ENCODE measurements around the gene GLA. TPM values are rescaled to one million over a fixed set of nuclear protein-coding genes. Genes with fewer than 3 reads are reported as not detected.

The GLA gene
- total RNA-seq, 1 donor from 2014 or later: 39.6 TPM

DNA sequence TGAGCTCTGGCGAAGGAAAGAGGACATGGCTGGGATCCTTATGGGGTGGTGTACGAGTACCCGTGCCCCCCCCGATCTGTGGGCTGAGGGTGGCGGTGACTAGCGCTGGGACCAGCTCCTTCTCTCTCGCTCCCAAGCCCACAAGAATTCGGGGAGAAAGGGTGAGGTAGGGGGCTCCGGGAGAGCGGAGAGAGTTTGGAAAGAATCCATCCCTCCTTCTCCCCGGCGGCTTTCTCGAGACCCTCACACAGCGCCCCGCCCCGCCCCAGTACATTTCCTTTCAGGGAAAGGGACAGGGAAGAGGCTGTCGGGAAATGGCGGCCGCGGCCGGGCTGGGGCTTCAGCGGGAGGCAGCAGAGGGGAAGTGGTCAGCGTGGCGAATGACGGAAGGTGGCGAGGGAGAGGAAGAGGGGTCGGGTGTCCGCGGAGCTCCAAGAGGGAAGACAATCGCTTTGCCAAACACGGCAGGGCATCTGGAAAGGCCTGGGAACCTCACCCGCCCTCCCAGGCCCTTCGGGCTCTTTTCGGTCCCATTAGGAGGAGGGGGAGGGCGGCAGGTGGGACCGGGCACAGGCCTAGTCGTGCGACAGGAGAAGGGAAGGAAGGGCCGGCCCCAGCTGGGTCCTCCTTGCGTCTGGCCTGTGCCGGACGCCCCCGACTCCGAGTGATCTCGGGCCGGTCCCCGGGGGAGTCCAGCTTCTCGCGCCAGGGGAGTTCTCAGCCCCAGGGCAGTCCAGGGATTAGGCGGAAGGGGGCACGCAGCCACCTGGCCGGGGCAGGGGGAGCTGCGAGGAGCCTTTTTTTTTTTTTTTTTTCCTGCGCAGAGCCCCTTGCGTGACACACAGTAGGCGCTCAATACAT is 10.5 kb upstream of the GLA start:
- Histone ChIP-seq H3K27me3 (ENCODE audit: control insufficient read depth, insufficient read depth, low read length) (no peaks in the 10 kb centered on the region), H3K4me3 (ENCODE audit: low read depth, low read length) (peak overlapping the region; percentile 49), H3K36me3 (ENCODE audit: control insufficient read depth, insufficient read depth, low read length) (no peaks in the 10 kb centered on the region)
- DNase-seq (ENCODE audit: low read depth): no peak
- TF ChIP-seq, protein P1, sequence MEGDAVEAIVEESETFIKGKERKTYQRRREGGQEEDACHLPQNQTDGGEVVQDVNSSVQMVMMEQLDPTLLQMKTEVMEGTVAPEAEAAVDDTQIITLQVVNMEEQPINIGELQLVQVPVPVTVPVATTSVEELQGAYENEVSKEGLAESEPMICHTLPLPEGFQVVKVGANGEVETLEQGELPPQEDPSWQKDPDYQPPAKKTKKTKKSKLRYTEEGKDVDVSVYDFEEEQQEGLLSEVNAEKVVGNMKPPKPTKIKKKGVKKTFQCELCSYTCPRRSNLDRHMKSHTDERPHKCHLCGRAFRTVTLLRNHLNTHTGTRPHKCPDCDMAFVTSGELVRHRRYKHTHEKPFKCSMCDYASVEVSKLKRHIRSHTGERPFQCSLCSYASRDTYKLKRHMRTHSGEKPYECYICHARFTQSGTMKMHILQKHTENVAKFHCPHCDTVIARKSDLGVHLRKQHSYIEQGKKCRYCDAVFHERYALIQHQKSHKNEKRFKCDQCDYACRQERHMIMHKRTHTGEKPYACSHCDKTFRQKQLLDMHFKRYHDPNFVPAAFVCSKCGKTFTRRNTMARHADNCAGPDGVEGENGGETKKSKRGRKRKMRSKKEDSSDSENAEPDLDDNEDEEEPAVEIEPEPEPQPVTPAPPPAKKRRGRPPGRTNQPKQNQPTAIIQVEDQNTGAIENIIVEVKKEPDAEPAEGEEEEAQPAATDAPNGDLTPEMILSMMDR (IDR thresholded peaks at IDR 0.05; ENCODE audit: insufficient read depth, low read length, poor library complexity, severe bottlenecking): no peak

GRCh38 chrX:101417190-101417589 is 9.5 kb upstream of the GLA start:
- no peaks in the 10 kb centered on the region for H3K36me3 ChIP-seq (ENCODE audit: control insufficient read depth, insufficient read depth, low read length)
- DNase-seq (ENCODE audit: low read depth): no peak
- TF ChIP-seq, protein P1 (IDR thresholded peaks at IDR 0.05; ENCODE audit: insufficient read depth, low read length, poor library complexity, severe bottlenecking): no peak
- H3K27me3 ChIP-seq (ENCODE audit: control insufficient read depth, insufficient read depth, low read length): no peaks in the 10 kb centered on the region
- no peak overlapping the region for H3K4me3 ChIP-seq (ENCODE audit: low read depth, low read length)

DNA sequence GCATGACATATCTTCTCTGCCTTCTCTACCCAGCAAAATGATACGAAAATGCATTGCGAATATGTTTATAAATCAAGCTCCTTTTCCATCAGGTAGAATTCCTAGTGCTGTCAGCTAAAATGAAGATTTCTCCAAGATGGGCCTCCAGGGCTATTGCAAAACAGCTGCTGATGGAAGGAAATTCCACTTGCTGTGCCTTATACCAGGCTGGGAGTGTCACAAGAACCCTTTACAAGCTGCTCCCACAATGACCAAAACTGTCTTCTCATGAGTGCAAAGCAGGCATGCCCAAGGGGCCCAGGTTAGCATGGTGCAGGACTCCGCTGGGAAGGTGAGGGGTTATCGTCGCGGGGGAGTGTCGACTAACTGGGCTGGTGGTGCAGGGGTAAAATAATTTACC is 9.0 kb upstream of the GLA start:
- Histone ChIP-seq H3K36me3 (ENCODE audit: control insufficient read depth, insufficient read depth, low read length) (no peaks in the 10 kb centered on the region), H3K4me3 (ENCODE audit: low read depth, low read length) (no peak overlapping the region), H3K27me3 (ENCODE audit: control insufficient read depth, insufficient read depth, low read length) (no peaks in the 10 kb centered on the region)
- TF ChIP-seq, protein P1 (IDR thresholded peaks at IDR 0.05; ENCODE audit: insufficient read depth, low read length, poor library complexity, severe bottlenecking): no peak
- no peak for DNase-seq (ENCODE audit: low read depth)

GRCh38 chrX:101415180-101416145 is 7.7 kb upstream of the GLA start:
- peak; percentile 39 for DNase-seq (ENCODE audit: low read depth)
- Histone ChIP-seq H3K4me3 (ENCODE audit: low read depth, low read length) (no peak overlapping the region), H3K36me3 (ENCODE audit: control insufficient read depth, insufficient read depth, low read length) (no peaks in the 10 kb centered on the region), H3K27me3 (ENCODE audit: control insufficient read depth, insufficient read depth, low read length) (no peaks in the 10 kb centered on the region)
- TF ChIP-seq, protein P1 (IDR thresholded peaks at IDR 0.05; ENCODE audit: insufficient read depth, low read length, poor library complexity, severe bottlenecking): peak; percentile 69

DNA sequence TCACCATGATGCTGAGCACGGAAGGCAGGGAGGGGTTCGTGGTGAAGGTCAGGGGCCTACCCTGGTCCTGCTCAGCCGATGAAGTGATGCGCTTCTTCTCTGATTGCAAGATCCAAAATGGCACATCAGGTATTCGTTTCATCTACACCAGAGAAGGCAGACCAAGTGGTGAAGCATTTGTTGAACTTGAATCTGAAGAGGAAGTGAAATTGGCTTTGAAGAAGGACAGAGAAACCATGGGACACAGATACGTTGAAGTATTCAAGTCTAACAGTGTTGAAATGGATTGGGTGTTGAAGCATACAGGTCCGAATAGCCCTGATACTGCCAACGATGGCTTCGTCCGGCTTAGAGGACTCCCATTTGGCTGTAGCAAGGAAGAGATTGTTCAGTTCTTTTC is 4.3 kb upstream of the GLA start:
- H3K36me3 ChIP-seq (ENCODE audit: control insufficient read depth, insufficient read depth, low read length): no peaks in the 10 kb centered on the region
- no peaks in the 10 kb centered on the region for H3K27me3 ChIP-seq (ENCODE audit: control insufficient read depth, insufficient read depth, low read length)
- TF ChIP-seq, protein P1 (IDR thresholded peaks at IDR 0.05; ENCODE audit: insufficient read depth, low read length, poor library complexity, severe bottlenecking): no peak
- no peak overlapping the region for H3K4me3 ChIP-seq (ENCODE audit: low read depth, low read length)
- no peak for DNase-seq (ENCODE audit: low read depth)
